Osteocyte (in vitro differentiated cells): Measurements from ENCODE around the gene VWA3B. TPM values are rescaled to one million over a fixed set of nuclear protein-coding genes. Genes with fewer than 3 reads are reported as not detected.

Experiments
- DNase-seq: peaks from one replicate; pipeline ENCODE4 v3.0.0; 2021; ENCODE audit warnings: mixed read lengths; ENCODE audit not compliant: unreplicated experiment; ENCODE audit errors: extremely low spot score
- H3K27ac Mint-ChIP-seq: one replicate; pipeline ENCODE4 v1.8.0; 2021; ENCODE audit warnings: mild to moderate bottlenecking, mixed read lengths; ENCODE audit not compliant: unreplicated experiment
- H3K27me3 Mint-ChIP-seq: one replicate; pipeline ENCODE4 v1.8.0; 2021; ENCODE audit warnings: mixed read lengths; ENCODE audit not compliant: unreplicated experiment
- H3K36me3 Mint-ChIP-seq: one replicate; pipeline ENCODE4 v1.8.0; 2021; ENCODE audit warnings: mixed read lengths; ENCODE audit not compliant: unreplicated experiment
- H3K4me1 Mint-ChIP-seq: one replicate; pipeline ENCODE4 v1.8.0; 2021; ENCODE audit warnings: mixed read lengths; ENCODE audit not compliant: unreplicated experiment
- H3K4me3 Mint-ChIP-seq: one replicate; pipeline ENCODE4 v1.8.0; 2021; ENCODE audit warnings: mild to moderate bottlenecking, moderate library complexity, mixed read lengths; ENCODE audit not compliant: unreplicated experiment
- H3K9me3 Mint-ChIP-seq: one replicate; pipeline ENCODE4 v1.8.0; 2021; ENCODE audit warnings: mixed read lengths; ENCODE audit not compliant: unreplicated experiment
- total RNA-seq: library from RNA; stranded (reverse); gene quantifications from 2 replicates; pipeline ENCODE4 v1.2.1, GENCODE V29; 2021
- TF ChIP-seq, protein P1 (sequence below): fragments of 200-600 bp; sonication (generic); IDR thresholded peaks from 2 replicates; pipeline ENCODE4 v1.5.0; 2021; ENCODE audit warnings: antibody characterized with exemption, mild to moderate bottlenecking, moderate library complexity

Gene VWA3B
- total RNA-seq, 1 donor from 2014 or later = not detected

DNA sequence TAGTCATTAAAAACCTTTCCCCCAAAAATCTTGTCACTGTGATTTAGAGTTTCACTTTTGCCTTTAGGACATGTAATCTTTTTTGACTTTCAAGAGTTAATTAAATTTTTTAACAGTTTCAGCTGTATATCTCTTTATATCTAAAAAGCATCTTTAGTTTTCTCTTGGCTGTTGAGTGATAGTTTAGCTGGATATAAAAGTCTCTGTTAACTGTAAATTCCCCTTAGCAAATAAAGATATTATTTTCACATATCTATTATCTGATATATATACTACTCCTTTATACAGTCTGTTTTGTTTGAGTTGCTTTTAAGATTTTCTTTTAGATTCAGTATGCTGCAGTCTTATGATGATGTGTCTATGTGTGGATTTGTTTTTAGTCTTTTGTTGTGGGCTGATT lies 160.4 kb downstream of the VWA3B start:
- Mint-ChIP-seq H3K9me3 (peaks cover 14% of the 10 kb centered on the region), H3K36me3 (no peaks in the 10 kb centered on the region), H3K27me3 (peaks cover 9% of the 10 kb centered on the region), H3K4me3 (no peak overlapping the region), H3K4me1 (no peaks in the 10 kb centered on the region), H3K27ac (no peak overlapping the region)
- no peak for DNase-seq
- TF ChIP-seq, protein P1, sequence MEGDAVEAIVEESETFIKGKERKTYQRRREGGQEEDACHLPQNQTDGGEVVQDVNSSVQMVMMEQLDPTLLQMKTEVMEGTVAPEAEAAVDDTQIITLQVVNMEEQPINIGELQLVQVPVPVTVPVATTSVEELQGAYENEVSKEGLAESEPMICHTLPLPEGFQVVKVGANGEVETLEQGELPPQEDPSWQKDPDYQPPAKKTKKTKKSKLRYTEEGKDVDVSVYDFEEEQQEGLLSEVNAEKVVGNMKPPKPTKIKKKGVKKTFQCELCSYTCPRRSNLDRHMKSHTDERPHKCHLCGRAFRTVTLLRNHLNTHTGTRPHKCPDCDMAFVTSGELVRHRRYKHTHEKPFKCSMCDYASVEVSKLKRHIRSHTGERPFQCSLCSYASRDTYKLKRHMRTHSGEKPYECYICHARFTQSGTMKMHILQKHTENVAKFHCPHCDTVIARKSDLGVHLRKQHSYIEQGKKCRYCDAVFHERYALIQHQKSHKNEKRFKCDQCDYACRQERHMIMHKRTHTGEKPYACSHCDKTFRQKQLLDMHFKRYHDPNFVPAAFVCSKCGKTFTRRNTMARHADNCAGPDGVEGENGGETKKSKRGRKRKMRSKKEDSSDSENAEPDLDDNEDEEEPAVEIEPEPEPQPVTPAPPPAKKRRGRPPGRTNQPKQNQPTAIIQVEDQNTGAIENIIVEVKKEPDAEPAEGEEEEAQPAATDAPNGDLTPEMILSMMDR = no peak

DNA sequence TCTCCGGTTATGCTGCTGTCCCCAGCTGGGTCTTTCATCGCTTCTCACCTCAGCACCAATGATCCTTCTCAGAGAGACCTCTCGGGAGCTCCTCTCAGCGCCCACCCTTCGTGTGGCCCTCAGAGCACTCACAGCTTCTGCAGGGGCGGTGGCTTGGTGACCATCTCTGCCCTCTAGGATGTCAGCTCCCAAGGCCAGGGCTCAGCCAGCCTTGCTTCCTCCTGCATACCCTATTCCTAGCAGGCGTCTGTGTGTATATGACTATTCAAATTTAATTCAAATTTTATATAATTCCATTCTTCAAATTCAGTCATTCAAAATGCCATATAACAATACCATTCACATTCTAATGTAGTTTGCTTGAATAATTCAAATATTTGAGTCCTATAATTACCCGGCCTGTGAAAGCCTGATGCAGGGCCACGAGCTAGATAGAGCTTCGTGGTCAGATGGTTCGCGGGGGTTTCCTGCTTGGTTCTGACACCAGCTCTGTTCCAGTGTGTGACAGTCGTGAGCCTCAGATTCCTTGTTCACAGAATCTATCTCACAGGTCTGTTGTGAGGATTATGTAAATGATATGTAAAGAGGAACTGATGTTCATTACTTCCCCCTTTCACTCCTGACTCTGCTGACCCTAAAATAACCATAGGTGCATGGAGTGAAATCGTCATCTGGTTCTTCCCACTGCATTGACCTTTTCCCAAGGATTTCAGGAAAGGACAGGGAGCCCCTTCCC lies 165.2 kb downstream of the VWA3B start:
- no peaks in the 10 kb centered on the region for H3K4me1 Mint-ChIP-seq
- TF ChIP-seq, protein P1 = no peak
- H3K27me3 Mint-ChIP-seq = peaks cover 5% of the 10 kb centered on the region
- no peaks in the 10 kb centered on the region for H3K36me3 Mint-ChIP-seq
- H3K9me3 Mint-ChIP-seq = peaks cover 14% of the 10 kb centered on the region
- no peak overlapping the region for H3K27ac Mint-ChIP-seq
- no peak for DNase-seq
- H3K4me3 Mint-ChIP-seq = no peak overlapping the region

DNA sequence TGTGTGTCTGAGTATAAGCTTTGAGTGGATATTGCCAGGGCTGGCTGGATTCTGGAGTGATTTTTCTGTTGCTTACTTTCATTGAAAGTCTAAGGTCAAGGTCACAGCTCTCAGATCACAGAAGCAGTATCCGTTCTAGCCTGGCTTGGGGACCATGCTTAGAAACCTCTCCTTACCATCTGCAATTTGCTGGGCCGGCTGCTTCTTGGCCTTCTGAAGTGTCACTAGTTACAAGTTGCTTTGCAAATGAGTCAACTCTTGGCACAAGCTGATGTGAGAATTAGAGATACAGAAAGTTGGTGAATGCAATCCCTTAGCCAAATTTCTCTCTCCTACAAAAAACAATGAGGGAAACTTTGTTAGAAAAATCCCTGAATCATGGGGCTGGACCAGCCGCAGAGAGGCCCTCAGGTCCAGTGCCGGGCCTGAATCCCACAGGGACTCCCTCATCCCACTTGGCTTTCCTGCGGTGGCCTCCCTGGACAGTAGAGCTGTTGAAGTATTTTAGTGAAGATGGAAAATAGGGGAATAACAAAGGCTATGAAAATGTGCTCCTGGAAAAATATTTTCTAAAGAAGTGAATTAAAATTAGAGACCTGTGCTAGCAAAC lies 166.6 kb downstream of the VWA3B start:
- DNase-seq = no peak

GRCh38 chr2:98254504-98255059 lies 167.6 kb downstream of the VWA3B start:
- DNase-seq = no peak

More for the DNA sequence above, 166.6 kb downstream of the VWA3B start:
- Mint-ChIP-seq H3K27ac (no peak overlapping the region), H3K4me3 (no peak overlapping the region), H3K4me1 (no peaks in the 10 kb centered on the region), H3K9me3 (peaks cover 9% of the 10 kb centered on the region), H3K36me3 (no peaks in the 10 kb centered on the region), H3K27me3 (peaks cover 14% of the 10 kb centered on the region)
- TF ChIP-seq, protein P1 = no peak

GRCh38 chr2:98258906-98259305 lies 171.9 kb downstream of the VWA3B start:
- Mint-ChIP-seq H3K27ac (no peak overlapping the region), H3K4me1 (no peaks in the 10 kb centered on the region), H3K36me3 (peaks cover 2% of the 10 kb centered on the region), H3K4me3 (no peak overlapping the region), H3K27me3 (peaks cover 22% of the 10 kb centered on the region), H3K9me3 (peaks cover 26% of the 10 kb centered on the region)
- TF ChIP-seq, protein P1 = no peak
- DNase-seq = no peak

More at GRCh38 chr2:98254504-98255059, 167.6 kb downstream of the VWA3B start:
- Mint-ChIP-seq H3K27me3 (peaks cover 17% of the 10 kb centered on the region), H3K4me1 (no peaks in the 10 kb centered on the region), H3K27ac (no peak overlapping the region), H3K36me3 (no peaks in the 10 kb centered on the region), H3K4me3 (no peak overlapping the region), H3K9me3 (peaks cover under 1% of the 10 kb centered on the region)
- TF ChIP-seq, protein P1 = no peak
